Activated CD8-positive, alpha-beta T cell treated with anti-CD3 and anti-CD28 coated beads for 36 hours (primary cell): ENCODE results near the gene PTPRN2. TPM values are rescaled to one million over a fixed set of nuclear protein-coding genes. Genes with fewer than 3 reads are reported as not detected.

ENCODE experiments used
- ATAC-seq: fragments of 200-7000 bp; cut with Tn5 transposase; one replicate; pipeline ENCODE4 v1.10.0; 2021; ENCODE audit warnings: mild to moderate bottlenecking, moderate library complexity
- CTCF ChIA-PET: fragments of 350-600 bp; sonication (Branson Sonifier 250); formaldehyde crosslinking; loops from one replicate; lab custom pipeline; 2021; ENCODE audit warnings: antibody characterized with exemption; lab: Charles Lee
- POLR2A ChIA-PET: fragments of 350-600 bp; sonication (Branson Sonifier 250); formaldehyde crosslinking; loops from one replicate; lab custom pipeline; 2021; ENCODE audit warnings: antibody characterized with exemption; lab: Charles Lee
- DNase-seq: peaks from one replicate; pipeline ENCODE4 v3.0.0-alpha.2; 2020
- H3K27ac Mint-ChIP-seq: one replicate; pipeline ENCODE4 v1.8.0; 2021; ENCODE audit warnings: mild to moderate bottlenecking, mixed read lengths
- H3K27me3 Mint-ChIP-seq: one replicate; pipeline ENCODE4 v1.8.0; 2021; ENCODE audit warnings: mixed read lengths
- H3K36me3 Mint-ChIP-seq: one replicate; pipeline ENCODE4 v1.8.0; 2021; ENCODE audit warnings: low read depth, mixed read lengths
- H3K4me1 Mint-ChIP-seq: one replicate; pipeline ENCODE4 v1.8.0; 2021; ENCODE audit warnings: low read depth, mixed read lengths
- H3K4me3 Mint-ChIP-seq: one replicate; pipeline ENCODE4 v1.8.0; 2021; ENCODE audit warnings: mild to moderate bottlenecking, moderate library complexity, mixed read lengths
- H3K9me3 Mint-ChIP-seq: one replicate; pipeline ENCODE4 v1.8.0; 2021; ENCODE audit warnings: mixed read lengths
- intact Hi-C: fragments of 100-400 bp; cut with micrococcal nuclease; formaldehyde crosslinking; loops from one replicate; pipeline ENCODE4 v1.10.0; 2022
- total RNA-seq, 2 experiments: library from RNA; stranded (reverse); gene quantifications; one replicate each; pipeline ENCODE4 v1.2.3, GENCODE V29; 2021
- TF ChIP-seq, protein P1 (sequence below): fragments of 200-600 bp; IDR thresholded peaks from one replicate; pipeline ENCODE4 v1.8.0; 2022; ENCODE audit warnings: antibody characterized with exemption, mild to moderate bottlenecking

Gene PTPRN2
- total RNA-seq, 2 experiments from 2014 or later = 0.49 to 0.65 TPM

DNA sequence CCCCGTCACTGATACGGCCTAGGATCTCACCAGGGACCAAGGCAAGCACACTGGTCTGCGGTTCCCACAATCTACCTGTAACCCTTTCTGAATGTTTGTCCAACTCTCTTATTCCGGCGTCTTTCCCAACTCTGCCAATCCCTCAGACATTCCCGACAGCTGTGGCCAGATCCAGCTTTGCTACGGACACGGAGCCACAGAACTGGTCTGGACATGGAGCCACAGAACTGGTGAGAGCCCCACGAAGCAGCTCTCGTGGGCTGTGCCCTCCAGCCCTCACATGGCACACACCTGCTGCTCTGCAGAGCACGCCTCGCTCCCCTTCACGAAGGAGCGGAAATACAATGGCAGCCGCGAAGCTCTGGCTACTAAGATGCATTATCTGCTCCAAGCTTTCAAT is 874.0 kb downstream of the PTPRN2 start:
- ATAC-seq = no peak
- Mint-ChIP-seq H3K4me3 (no peak overlapping the region), H3K27me3 (peaks cover 3% of the 10 kb centered on the region), H3K9me3 (no peaks in the 10 kb centered on the region), H3K36me3 (no peaks in the 10 kb centered on the region), H3K27ac (no peak overlapping the region), H3K4me1 (no peaks in the 10 kb centered on the region)
- ChIA-PET POLR2A (no interaction called here), CTCF (no interaction called here)
- TF ChIP-seq, protein P1, sequence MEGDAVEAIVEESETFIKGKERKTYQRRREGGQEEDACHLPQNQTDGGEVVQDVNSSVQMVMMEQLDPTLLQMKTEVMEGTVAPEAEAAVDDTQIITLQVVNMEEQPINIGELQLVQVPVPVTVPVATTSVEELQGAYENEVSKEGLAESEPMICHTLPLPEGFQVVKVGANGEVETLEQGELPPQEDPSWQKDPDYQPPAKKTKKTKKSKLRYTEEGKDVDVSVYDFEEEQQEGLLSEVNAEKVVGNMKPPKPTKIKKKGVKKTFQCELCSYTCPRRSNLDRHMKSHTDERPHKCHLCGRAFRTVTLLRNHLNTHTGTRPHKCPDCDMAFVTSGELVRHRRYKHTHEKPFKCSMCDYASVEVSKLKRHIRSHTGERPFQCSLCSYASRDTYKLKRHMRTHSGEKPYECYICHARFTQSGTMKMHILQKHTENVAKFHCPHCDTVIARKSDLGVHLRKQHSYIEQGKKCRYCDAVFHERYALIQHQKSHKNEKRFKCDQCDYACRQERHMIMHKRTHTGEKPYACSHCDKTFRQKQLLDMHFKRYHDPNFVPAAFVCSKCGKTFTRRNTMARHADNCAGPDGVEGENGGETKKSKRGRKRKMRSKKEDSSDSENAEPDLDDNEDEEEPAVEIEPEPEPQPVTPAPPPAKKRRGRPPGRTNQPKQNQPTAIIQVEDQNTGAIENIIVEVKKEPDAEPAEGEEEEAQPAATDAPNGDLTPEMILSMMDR = no peak
- intact Hi-C loops = no loop called here
- no peak for DNase-seq

DNA sequence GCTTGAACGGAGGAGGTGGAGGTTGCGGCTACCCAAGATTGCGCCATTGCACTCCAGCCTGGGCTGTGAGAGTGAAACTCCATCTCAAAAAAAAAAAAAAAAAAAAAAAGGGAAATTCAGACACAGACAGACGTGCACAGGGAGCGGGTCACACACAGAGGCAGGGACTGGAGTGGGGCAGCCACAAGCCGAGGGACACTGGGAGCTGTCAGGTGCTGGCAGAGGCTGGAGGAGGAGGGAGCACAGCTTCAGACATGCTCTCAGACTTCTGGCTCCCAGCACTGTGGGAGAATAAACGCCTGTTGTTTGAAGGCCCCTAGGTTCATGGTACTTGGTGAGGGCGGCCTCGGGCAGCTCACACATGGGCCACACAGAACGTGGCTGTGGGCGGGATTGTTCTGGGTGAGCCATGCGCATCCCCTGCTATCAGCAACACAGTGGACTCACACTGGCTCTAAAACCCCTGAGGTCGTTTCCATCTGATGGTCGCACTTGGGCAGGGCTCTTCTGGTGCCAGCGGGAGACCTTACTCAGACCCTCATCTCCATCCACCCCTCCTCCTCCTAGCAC is 874.9 kb downstream of the PTPRN2 start:
- ChIA-PET CTCF (no interaction called here), POLR2A (no interaction called here)
- DNase-seq (no peak), ATAC-seq (no peak)
- Mint-ChIP-seq H3K4me1 (no peaks in the 10 kb centered on the region), H3K4me3 (no peak overlapping the region), H3K27ac (no peak overlapping the region), H3K27me3 (peaks cover 3% of the 10 kb centered on the region), H3K36me3 (no peaks in the 10 kb centered on the region), H3K9me3 (no peaks in the 10 kb centered on the region)
- intact Hi-C loops = no loop called here
- TF ChIP-seq, protein P1 = no peak

DNA sequence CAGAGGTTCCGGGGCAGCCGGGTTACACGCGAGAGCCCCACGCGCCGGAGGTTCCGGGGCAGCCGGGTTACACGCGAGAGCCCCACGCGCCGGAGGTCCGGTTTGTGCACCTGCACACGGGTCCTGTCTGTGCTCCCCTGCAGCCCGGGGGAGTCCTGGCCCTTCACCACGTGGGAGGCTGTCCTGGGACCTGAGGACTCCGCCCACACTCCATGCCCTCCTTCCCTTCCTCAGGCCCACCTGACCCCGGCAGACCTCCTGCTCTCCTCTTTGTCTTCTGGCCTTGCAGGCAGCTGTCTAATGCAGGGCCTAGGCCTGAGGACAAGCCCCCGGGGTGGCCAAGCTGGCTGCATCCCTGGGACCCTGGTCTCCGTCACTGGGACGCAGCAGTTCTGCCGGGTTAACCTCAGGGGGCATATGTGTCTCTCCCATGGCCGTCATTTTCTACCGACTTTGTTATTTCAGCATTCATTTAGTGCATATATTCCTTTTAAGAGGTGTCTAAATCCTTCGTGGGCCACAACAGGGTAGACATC is 876.2 kb downstream of the PTPRN2 start:
- H3K36me3 Mint-ChIP-seq = no peaks in the 10 kb centered on the region
- H3K27ac Mint-ChIP-seq = no peak overlapping the region
- H3K27me3 Mint-ChIP-seq = peaks cover 8% of the 10 kb centered on the region
- CTCF ChIA-PET = no interaction called here
- POLR2A ChIA-PET = no interaction called here
- H3K4me1 Mint-ChIP-seq = no peaks in the 10 kb centered on the region
- intact Hi-C loops = no loop called here
- TF ChIP-seq, protein P1 = no peak
- H3K4me3 Mint-ChIP-seq = no peak overlapping the region
- H3K9me3 Mint-ChIP-seq = no peaks in the 10 kb centered on the region
- ATAC-seq (no peak), DNase-seq (no peak)

DNA sequence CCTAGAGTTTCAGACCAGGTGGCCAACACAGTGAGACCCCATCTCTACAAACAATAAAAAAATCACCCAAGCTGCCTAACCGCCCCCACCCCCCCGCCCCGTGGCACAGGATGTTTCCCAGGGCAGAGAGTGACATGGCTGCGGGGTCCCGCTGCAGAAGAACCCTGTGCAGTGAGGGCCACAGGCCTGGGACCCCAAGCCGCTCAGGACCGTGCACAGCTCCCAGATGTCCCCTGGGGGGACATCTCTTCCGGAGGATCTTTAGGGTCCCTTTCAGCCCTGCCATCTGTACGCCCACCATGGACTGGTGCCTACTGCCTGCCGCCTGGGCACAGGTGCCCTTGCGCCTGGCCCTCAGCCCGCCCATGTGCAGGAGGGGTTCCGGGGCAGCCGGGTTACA is 877.2 kb downstream of the PTPRN2 start:
- TF ChIP-seq, protein P1 = no peak
- ATAC-seq = no peak
- no peak for DNase-seq
- POLR2A ChIA-PET = no interaction called here
- Mint-ChIP-seq H3K4me3 (no peak overlapping the region), H3K4me1 (no peaks in the 10 kb centered on the region), H3K36me3 (no peaks in the 10 kb centered on the region), H3K27ac (no peak overlapping the region), H3K9me3 (no peaks in the 10 kb centered on the region), H3K27me3 (peaks cover 8% of the 10 kb centered on the region)
- CTCF ChIA-PET = no interaction called here
- intact Hi-C loops = no loop called here

DNA sequence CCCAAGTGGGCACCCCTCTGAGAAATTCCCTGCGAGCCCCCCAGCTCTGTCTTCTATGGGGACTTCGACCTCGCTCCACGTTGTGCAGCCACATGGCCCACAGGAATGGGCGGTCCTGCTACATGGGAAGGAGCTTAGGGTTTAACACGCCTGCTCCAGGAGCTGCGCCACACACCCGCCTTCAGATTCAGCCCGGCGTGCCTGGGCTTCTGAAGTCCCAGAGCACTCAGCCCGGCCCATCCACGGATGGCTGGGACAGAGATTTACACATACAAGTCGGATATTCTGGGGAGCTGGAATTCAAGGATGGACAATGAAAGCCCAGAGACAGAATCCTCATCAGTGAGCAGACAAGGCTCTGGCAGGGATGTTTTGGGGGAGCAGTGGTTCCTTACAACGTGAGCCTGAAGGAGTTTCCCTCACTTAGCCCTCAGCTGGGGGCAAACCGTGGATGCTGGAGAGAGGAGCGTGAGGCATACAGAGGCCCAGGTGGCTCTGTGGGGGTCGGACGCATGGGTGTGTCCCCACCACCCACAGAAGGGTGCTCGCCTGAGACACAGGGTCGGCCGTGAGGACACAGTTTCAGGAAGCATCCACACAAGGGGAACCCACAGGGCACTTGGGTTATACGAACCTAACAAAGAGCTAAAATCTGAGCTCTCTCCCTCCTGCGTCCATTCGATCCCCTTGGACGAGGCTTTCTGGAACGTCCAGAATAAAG is 877.9 kb downstream of the PTPRN2 start:
- DNase-seq (no peak), ATAC-seq (no peak)
- intact Hi-C loops = no loop called here
- H3K9me3 Mint-ChIP-seq = no peaks in the 10 kb centered on the region
- H3K4me3 Mint-ChIP-seq = no peak overlapping the region
- H3K27ac Mint-ChIP-seq = no peak overlapping the region
- ChIA-PET POLR2A (no interaction called here), CTCF (no interaction called here)
- no peaks in the 10 kb centered on the region for H3K36me3 Mint-ChIP-seq
- TF ChIP-seq, protein P1 = no peak
- H3K27me3 Mint-ChIP-seq = peaks cover 8% of the 10 kb centered on the region
- no peaks in the 10 kb centered on the region for H3K4me1 Mint-ChIP-seq
